HG02678 (cell line): ENCODE data around the gene ACMSD.
"Not testable (repeated sequence)": the region's sequence is repeated elsewhere in the genome, so short reads cannot be mapped to it uniquely, and the experiment has no call there.

Experiments used
- ATAC-seq: cut with Tn5 transposase; IDR thresholded peaks from one replicate; pipeline ENCODE4 v1.9.1; 2021; ENCODE audit warnings: mild to moderate bottlenecking, moderate library complexity; ENCODE audit not compliant: unreplicated experiment

ACMSD gene

DNA sequence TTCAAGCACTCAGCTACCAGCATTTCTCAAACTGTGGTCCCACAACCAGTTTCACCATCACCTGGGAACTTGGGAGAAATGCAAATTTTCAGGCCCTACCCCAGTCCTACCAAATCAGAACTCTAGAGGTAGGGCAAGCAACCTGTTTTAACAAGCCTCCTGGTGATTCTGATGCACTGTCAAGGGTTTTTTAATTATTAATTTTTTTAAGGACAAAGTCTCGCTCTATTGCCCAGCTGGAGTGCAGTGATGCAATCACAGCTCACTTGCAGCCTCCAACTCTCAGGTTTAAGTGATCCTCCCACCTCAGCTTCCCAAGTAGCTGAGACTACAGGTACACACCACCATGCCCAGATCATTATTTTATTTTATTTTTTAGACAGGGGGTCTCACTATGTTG, 7.8 kb downstream of the ACMSD start:
- no peak for ATAC-seq

DNA sequence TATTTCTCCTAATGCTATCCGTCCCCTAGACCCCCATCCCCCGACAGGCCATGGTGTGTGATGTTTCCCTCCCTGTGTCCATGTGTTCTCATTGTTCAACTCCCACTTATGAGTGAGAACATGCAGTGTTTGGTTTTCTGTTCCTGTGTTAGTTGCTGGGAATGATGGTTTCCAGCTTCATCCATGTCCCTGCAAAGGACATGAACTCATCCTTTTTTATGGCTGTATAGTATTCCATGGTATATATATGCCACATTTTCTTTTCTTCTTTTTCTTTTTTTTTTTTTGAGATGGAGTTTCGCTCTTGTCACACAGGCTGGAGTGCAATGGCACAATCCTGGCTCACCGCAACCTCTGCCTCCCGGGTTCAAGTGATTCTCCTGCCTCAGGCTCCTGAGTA, 9.2 kb downstream of the ACMSD start:
- not testable (repeated sequence) for ATAC-seq

DNA sequence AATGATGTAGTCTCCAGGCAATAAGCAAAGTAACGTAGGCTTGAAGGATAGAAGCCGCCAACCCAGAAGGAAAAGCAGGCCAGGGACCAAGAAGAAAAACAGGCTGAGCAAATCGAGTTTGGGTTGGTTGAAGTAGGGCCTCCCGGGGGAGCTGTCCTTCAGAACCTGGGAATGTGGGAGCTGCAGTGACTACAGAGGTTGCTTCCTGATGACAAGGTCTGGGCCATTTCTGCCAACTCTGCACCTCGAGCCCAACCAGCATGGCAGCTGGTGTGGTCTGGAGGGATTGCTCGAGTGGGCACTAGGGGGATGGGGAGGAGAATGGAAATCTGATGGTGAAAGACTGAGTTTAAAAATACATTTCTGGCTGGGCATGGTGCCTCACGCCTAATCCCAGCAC, 14.1 kb downstream of the ACMSD start:
- no peak for ATAC-seq

DNA sequence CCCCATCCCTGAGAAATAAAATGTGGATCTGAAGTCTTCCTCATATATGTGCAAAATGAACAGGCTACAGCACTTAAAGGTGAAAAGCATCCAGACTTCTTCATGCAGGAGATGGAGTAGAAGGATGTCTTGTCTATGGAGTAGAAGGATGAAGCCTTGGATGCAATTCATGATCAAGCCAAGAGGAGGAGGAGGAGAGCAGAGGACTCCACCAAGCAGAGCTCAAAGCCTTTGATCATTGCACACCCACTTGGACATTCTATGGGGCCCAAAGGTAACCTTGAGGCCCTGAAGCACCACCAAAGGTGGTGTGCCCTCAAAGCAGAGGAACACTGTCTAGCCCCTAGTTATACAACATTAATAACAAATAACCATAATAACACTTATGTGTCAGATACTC, 17.3 kb downstream of the ACMSD start:
- ATAC-seq = no peak

DNA sequence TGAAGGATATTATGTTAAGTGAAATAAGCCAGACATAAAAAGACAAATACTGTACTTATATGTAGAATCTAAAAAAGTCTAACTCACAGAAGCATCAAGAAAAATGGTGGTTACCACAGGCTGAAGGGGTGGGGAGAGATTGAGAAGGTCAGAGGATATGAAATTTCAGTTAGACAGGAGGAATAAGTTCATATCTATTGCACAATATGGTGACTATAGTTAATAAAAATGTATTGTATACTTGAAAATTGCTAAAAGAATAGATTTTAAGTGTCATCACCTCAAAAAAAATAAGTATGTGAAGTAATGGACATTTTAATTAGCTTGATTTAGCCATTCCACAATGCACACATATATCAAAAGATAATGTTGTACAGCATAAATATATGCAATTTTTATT, 19.8 kb downstream of the ACMSD start:
- no peak for ATAC-seq

DNA sequence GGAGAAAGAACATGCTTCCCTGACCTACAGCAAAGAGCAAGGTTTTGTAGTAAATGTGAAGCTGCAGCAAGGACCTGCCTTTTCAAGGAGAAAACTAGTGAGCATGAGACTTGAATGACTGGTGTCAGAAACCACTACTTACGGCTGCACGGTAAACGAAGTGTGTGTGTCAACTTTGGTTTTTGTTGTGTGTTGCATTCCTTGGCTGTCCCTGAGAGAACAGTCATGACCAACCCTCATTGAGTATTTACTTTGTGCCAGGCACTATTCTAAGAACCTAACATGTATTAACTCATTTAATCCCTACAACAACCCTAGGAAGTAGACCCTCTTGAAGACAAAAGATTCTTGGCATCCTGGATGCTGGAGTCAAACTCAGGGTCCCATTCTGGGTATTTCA, 22.8 kb downstream of the ACMSD start:
- no peak for ATAC-seq

DNA sequence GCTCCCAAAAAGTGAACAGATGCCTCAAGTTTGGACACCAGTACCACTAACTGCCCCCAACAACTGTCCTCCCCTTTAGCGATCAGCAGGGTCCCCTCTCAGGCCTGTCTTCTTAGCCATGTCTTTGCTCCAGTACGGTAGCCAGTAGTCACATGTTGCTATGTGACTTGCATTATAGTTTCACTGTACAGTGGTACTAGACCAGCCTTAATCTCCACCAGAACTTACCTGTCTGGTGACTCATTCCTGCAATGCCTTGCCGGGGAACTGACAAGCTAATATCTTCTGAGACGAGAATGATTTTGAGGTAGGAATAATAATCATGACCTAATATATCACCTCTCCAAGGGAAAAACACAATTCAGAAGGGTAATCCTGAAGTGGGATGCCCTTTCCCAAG, 23.7 kb downstream of the ACMSD start:
- ATAC-seq = no peak

DNA sequence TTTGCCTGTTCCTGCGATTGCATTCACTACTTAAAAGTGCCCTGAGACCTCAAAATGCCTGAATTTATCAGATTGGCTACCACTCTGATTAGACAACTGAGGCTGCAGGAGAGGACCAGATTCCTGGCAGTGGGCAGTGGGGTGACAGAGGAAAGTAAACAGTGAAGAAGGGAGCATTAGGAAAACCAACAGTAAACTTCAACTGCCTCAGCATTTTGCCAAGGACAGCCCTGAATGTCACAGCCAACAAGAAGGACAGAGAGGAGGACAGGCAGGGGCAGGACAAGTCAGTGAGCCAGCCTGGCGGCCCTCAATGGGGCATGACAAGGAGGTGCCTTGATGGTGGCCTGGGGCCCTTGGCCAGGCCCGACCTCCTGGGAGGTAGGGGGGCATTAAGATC, 24.3 kb downstream of the ACMSD start:
- no peak for ATAC-seq

DNA sequence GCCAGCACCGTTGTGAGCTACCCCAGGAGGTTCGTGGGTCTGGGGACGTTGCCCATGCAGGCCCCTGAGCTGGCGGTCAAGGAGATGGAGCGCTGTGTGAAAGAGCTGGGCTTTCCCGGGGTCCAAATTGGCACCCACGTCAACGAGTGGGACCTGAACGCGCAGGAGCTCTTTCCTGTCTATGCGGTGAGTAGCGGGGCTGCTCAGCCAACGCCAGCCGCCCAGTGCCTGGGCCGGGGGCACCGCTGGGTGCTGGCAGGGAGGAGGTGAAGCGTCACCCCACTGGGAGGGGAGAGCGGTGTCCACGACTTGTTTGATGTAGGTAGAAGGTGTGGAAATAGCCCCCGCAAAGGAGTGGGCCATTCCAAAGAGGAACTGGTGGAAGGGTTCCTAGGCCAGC, 25.0 kb downstream of the ACMSD start:
- no peak for ATAC-seq

GRCh38 chr2:134865067-134865787, 26.8 kb downstream of the ACMSD start:
- no peak for ATAC-seq

DNA sequence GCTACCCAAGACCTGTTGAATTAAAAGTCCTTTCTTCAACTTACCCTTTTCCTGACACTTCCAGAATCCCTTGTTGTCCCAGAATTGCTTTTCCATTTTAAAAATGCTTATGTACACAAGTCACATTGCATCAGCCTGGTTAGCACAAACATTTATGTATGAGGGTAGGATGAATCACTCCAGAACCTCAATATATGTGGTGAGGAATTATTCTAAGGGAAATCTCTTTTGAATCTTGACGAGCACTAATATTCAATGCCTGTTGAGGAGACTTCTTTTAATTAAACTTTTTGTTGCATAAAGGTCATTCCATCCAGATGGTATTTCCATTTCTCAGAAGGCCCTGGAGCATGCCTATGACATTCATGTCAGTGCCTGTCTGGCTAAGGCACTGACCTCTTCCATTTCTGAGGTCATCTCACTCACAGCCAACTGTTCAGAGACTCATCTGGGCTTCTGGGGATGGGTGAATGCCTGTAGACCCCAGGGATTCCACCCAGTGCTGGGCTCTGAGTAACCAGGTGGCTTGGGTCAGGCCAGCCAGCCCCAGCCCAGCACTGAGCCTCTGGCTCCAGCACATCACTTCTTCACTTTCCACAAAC, 28.2 kb downstream of the ACMSD start:
- ATAC-seq = no peak

DNA sequence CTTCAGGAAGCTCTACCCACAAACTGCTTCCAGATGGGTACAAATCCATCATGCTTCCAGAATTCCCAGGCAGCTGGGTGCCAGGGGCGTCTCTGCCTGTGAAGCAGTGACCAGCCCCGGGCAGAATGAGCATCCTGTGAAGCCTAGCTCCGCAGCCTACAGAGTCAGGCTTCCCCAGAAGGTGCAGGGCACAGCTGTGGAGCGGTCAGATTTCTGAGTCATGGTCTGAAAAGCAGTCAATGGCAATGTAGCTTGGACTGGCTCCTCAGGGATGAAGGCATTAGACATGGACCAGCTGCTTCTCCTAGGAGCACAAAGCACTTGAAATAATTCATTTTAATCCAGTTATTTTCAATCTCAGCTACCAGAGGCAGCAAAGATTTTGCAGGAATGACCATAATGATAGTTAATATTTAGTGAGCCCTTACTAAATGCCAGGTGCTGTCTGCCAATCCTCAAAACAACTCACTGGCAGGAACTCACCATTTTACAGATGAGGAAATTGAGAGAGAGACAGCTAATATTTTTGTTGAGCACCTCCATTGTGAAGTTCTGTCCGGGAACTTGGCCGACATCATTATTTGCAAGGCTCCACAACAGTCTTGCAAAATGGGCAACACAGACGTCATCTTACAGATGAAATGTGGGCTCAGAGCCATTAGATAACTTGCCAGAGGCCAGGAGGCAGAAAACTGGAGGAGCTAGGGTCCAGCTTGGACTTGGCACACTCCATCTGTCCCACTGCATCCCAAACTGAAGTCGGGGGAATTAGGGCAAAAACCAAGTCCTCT, 31.7 kb downstream of the ACMSD start:
- no peak for ATAC-seq

- ATAC-seq = no peak
These were observed 34.7 kb downstream of the ACMSD start for GRCh38 chr2:134873152-134873551.

GRCh38 chr2:134875309-134875708, 36.9 kb downstream of the ACMSD start:
- ATAC-seq = no peak

DNA sequence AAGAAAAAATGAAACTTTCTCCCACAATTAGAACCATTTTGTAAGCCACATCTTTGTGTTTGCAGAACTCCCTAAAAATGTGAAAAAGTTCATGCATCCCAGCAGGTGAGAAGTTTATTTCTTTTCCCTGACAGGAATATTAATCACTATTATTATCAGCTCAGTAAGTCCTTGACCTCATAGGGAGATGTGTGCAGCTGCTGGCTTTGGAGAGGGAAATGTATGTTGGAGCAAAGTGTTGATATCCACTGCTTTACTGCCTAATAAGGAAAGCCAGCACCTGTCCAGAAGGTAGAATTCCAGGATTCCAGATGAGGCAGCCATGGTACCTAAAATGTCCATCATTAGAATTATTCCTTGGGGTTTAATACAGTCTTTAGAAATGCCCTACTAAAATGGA, 44.4 kb downstream of the ACMSD start:
- ATAC-seq = no peak

DNA sequence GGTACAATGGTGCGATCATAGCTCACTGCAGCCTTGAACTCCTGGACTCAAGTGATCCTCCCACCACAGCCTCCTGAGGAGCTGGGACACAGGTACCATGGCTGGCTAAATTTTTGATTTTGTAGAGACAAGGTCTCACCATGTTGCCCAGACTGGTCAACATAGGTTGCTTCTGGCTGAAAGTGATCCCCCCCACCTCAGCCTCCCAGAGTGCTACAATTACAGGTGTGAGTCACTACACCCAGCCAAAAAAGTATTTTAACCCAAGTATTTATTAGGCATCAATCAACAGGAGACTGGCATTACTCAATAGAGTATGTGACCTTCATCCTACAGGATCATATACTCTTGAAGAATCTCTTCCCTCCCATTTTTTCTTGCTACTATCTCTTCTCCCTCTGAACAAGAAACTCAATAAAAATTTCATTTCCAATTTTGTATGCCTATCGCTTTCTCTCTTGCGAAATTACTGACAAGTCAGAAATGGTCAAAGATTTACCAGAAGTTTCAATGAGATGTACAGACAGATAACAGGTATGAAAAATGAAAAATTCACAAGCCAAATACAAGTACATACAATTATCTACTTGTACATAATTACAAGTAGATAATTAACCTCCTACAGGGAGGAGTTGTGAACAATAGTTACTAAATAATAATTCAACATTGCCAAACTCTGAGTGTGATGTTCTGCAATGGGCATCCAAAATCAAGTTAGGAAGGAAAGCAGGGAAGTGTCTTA, 45.3 kb downstream of the ACMSD start:
- ATAC-seq = no peak

- ATAC-seq = no peak
These were observed 46.0 kb downstream of the ACMSD start for GRCh38 chr2:134884435-134884834.

GRCh38 chr2:134892282-134893035, 54.0 kb downstream of the ACMSD start:
- ATAC-seq = no peak

DNA sequence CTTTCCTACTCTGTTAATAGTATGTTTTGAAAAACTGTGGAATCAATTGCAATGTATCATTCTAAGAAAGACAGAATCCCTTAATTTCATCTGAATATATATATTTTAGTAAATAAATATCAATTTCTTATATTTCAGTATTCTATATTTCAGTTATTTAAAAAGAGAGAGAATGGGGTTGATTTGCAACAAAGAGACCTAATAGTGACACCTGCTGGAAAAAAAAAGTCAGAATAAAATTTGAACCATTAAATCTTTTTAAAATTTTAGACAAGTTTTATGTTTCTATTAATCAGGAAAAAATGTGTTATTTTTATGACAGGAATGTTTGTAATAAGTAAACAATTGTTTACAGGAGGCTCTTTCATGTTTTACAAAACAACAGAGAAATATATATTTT, 59.5 kb downstream of the ACMSD start:
- no peak for ATAC-seq

- ATAC-seq = no peak
These were observed 60.8 kb downstream of the ACMSD start for GRCh38 chr2:134899204-134899603.

DNA sequence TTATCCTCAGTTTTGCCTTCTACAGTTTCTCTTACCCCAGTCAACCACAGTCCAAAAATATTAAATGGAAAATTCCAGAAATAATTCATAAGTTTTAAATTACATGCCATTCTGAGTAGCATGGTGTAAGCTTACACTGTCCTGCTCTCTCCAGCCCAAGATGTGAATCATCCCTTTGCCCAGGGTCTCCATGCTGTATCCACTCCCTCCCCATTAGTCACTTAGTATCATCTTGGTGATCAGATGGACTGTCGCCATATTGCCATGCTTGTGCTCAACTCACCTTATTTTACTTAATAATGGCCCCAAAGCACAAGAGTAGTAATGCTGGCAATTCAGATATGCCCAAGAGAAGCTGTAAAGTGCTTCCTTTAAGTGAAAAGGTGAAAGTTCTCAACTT, 61.7 kb downstream of the ACMSD start:
- ATAC-seq = no peak
